OCI-LY1 (cell line): ENCODE data around the gene EYA2.

Experiments used
- H2AFZ ChIP-seq: fragments of 200-600 bp; sonication (generic), shearing (Covaris generic); 2 replicates; pipeline ENCODE4 v1.6.0; 2014; ENCODE audit warnings: antibody characterized with exemption, mild to moderate bottlenecking, low read length
- H3F3A ChIP-seq: fragments of 200-600 bp; sonication (generic), shearing (Covaris generic); 2 replicates; pipeline ENCODE4 v1.6.0; 2014; ENCODE audit warnings: mild to moderate bottlenecking, antibody characterized with exemption, low read length, moderate library complexity; ENCODE audit not compliant: insufficient read depth
- H3K27ac ChIP-seq: fragments of 200-600 bp; sonication (generic); 2 replicates; pipeline ENCODE4 v1.5.1; 2014; ENCODE audit warnings: low read length, mixed run types, mild to moderate bottlenecking, low read depth; ENCODE audit not compliant: poor library complexity, severe bottlenecking
- H3K27me3 ChIP-seq: fragments of 200-600 bp; sonication (generic); 2 replicates; pipeline ENCODE4 v1.6.0; 2014; ENCODE audit warnings: antibody characterized with exemption, mild to moderate bottlenecking, low read length, moderate library complexity; ENCODE audit not compliant: insufficient read depth
- H3K36me3 ChIP-seq: fragments of 200-600 bp; sonication (generic); 2 replicates; pipeline ENCODE4 v1.6.1; 2014; ENCODE audit warnings: mild to moderate bottlenecking, antibody characterized with exemption, low read length, moderate library complexity, mixed read lengths; ENCODE audit not compliant: insufficient read depth
- H3K4me1 ChIP-seq: fragments of 200-600 bp; sonication (generic); 2 replicates; pipeline ENCODE4 v1.5.1; 2014; ENCODE audit warnings: mild to moderate bottlenecking, low read length, moderate library complexity; ENCODE audit not compliant: insufficient read depth, severe bottlenecking
- H3K4me2 ChIP-seq: fragments of 200-600 bp; sonication (generic), shearing (Covaris generic); 2 replicates; pipeline ENCODE4 v1.6.1; 2014; ENCODE audit warnings: low read length
- H3K4me3 ChIP-seq: fragments of 200-600 bp; sonication (generic); 2 replicates; pipeline ENCODE4 v1.5.1; 2014; ENCODE audit warnings: low read length, low read depth, mild to moderate bottlenecking, mixed read lengths; ENCODE audit not compliant: poor library complexity, severe bottlenecking
- H3K79me2 ChIP-seq: fragments of 200-600 bp; shearing (Covaris generic); 2 replicates; pipeline ENCODE4 v1.6.1; 2016; ENCODE audit warnings: mixed run types, low read length, mixed read lengths; ENCODE audit not compliant: insufficient read depth
- H3K9ac ChIP-seq: fragments of 200-600 bp; sonication (generic), shearing (Covaris generic); 2 replicates; pipeline ENCODE4 v1.6.1; 2014; ENCODE audit warnings: mild to moderate bottlenecking, low read length, mixed read lengths
- H3K9me2 ChIP-seq: fragments of 200-600 bp; sonication (generic), shearing (Covaris generic); 2 replicates; pipeline ENCODE4 v1.6.1; 2014; ENCODE audit warnings: low read depth, mild to moderate bottlenecking, low read length, mixed read lengths
- H3K9me3 ChIP-seq: fragments of 200-600 bp; shearing (Covaris generic); 2 replicates; pipeline ENCODE4 v1.6.1; 2014; ENCODE audit warnings: low read length, mixed read lengths
- H4K20me1 ChIP-seq: fragments of 200-600 bp; sonication (generic), shearing (Covaris generic); 2 replicates; pipeline ENCODE4 v1.6.0; 2016; ENCODE audit warnings: mild to moderate bottlenecking, low read length; ENCODE audit not compliant: insufficient read depth
- EZH2 ChIP-seq: fragments of 200-600 bp; sonication (generic), shearing (Covaris generic); IDR thresholded peaks from 2 replicates; pipeline ENCODE4 v1.8.0; 2017; ENCODE audit warnings: borderline replicate concordance, mixed run types, mild to moderate bottlenecking, antibody characterized with exemption, low read length, moderate library complexity, mixed read lengths
- TF ChIP-seq, protein P1 (sequence below): fragments of 200-600 bp; sonication (generic), shearing (Covaris generic); IDR thresholded peaks from 2 replicates; pipeline ENCODE4 v1.5.1; 2017; ENCODE audit warnings: mild to moderate bottlenecking, antibody characterized with exemption, low read length, moderate library complexity, mixed read lengths

The EYA2 gene

DNA sequence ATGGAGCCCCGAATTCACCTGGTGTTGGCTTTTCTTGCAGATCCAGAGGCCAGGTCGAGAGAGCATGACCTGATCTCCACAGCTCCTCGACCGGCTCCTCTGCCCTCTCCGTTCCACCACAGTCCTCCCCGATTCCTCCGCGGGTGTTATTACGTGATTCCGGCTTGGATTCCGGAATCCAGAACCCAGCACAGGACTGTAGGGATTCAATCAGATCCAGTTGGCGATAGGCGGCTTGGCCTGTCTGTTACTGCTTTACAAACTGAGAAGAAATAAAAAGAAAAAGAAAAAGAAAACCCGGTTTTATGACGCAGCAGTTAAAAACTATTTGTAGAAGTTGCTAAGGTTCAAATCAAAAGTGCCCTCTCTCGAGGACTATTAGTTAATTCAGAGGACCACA is 222.7 kb downstream of the EYA2 start:
- no peaks in the 10 kb centered on the region for H3K4me1 ChIP-seq
- H3K9me3 ChIP-seq = no peaks in the 10 kb centered on the region
- H4K20me1 ChIP-seq = no peaks in the 10 kb centered on the region
- H2AFZ ChIP-seq = no peak overlapping the region
- H3K9ac ChIP-seq = no peak overlapping the region
- H3K4me2 ChIP-seq = no peak overlapping the region
- H3K79me2 ChIP-seq = no peaks in the 10 kb centered on the region
- H3K9me2 ChIP-seq = no peaks in the 10 kb centered on the region
- no peaks in the 10 kb centered on the region for H3K36me3 ChIP-seq
- no peak overlapping the region for H3K4me3 ChIP-seq
- no peaks in the 10 kb centered on the region for H3F3A ChIP-seq
- no peak overlapping the region for H3K27ac ChIP-seq
- no peaks in the 10 kb centered on the region for H3K27me3 ChIP-seq
- TF ChIP-seq, protein P1, sequence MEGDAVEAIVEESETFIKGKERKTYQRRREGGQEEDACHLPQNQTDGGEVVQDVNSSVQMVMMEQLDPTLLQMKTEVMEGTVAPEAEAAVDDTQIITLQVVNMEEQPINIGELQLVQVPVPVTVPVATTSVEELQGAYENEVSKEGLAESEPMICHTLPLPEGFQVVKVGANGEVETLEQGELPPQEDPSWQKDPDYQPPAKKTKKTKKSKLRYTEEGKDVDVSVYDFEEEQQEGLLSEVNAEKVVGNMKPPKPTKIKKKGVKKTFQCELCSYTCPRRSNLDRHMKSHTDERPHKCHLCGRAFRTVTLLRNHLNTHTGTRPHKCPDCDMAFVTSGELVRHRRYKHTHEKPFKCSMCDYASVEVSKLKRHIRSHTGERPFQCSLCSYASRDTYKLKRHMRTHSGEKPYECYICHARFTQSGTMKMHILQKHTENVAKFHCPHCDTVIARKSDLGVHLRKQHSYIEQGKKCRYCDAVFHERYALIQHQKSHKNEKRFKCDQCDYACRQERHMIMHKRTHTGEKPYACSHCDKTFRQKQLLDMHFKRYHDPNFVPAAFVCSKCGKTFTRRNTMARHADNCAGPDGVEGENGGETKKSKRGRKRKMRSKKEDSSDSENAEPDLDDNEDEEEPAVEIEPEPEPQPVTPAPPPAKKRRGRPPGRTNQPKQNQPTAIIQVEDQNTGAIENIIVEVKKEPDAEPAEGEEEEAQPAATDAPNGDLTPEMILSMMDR = no peak
- no peak for TF ChIP-seq EZH2

DNA sequence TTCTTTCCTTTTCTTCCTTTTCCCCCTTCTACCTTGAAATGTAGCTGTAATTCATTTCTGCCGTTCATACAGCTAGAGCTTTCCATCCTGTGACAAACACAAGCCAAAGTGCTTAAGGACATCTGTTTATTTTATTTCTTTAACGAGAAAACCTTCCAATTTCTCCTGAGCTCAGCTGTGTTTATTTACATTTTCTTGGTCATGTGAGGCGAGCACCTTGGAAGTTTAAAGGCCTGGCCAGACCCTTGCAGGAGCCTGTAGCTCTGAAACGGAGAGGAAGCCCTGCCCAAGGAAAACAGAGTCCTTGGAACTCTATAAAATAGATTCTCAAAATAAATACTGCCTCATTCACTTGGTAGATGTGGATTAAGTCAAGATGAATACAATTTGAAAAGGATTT is 223.1 kb downstream of the EYA2 start:
- Histone ChIP-seq H3K9me2 (no peaks in the 10 kb centered on the region), H3K4me1 (no peaks in the 10 kb centered on the region), H3K79me2 (no peaks in the 10 kb centered on the region), H3F3A (no peaks in the 10 kb centered on the region), H2AFZ (no peak overlapping the region), H3K36me3 (no peaks in the 10 kb centered on the region), H3K4me2 (no peak overlapping the region), H3K27ac (no peak overlapping the region), H3K27me3 (no peaks in the 10 kb centered on the region), H4K20me1 (no peaks in the 10 kb centered on the region), H3K4me3 (no peak overlapping the region), H3K9ac (no peak overlapping the region), H3K9me3 (no peaks in the 10 kb centered on the region)
- TF ChIP-seq EZH2 = no peak
- TF ChIP-seq, protein P1 = no peak

- no peak overlapping the region for H3K27ac ChIP-seq
- no peaks in the 10 kb centered on the region for H3K4me1 ChIP-seq
- no peak overlapping the region for H3K4me2 ChIP-seq
- H3F3A ChIP-seq = no peaks in the 10 kb centered on the region
- H4K20me1 ChIP-seq = no peaks in the 10 kb centered on the region
- no peaks in the 10 kb centered on the region for H3K79me2 ChIP-seq
- no peaks in the 10 kb centered on the region for H3K36me3 ChIP-seq
- H2AFZ ChIP-seq = no peak overlapping the region
- no peak for TF ChIP-seq EZH2
- TF ChIP-seq, protein P1 = no peak
- no peaks in the 10 kb centered on the region for H3K27me3 ChIP-seq
- H3K9ac ChIP-seq = no peak overlapping the region
- H3K9me3 ChIP-seq = no peaks in the 10 kb centered on the region
- H3K4me3 ChIP-seq = no peak overlapping the region
- no peaks in the 10 kb centered on the region for H3K9me2 ChIP-seq
Observed at GRCh38 chr20:47118206-47118605, 223.6 kb downstream of the EYA2 start.
